NCI-H1694 (cell line): ENCODE measurements around the gene ITGB7.
"Not testable (repeated sequence)": the region's sequence is repeated elsewhere in the genome, so short reads cannot be mapped to it uniquely, and the experiment has no call there.

Experiments
- DNase-seq: peaks from one replicate; lab custom pipeline; 2025; lab: John Stamatoyannopoulos, UW

Gene ITGB7

GRCh38 chr12:53178803-53179202, 28.2 kb downstream of the ITGB7 start:
- DNase-seq: not testable (repeated sequence)

- DNase-seq: not testable (repeated sequence)
Observed at GRCh38 chr12:53177447-53177846, 29.6 kb downstream of the ITGB7 start.

- no peak for DNase-seq
Observed at GRCh38 chr12:53176750-53177149, 30.3 kb downstream of the ITGB7 start.

GRCh38 chr12:53174881-53175491, 32.1 kb downstream of the ITGB7 start:
- no peak for DNase-seq

- no peak for DNase-seq
Observed at GRCh38 chr12:53173085-53173715, 33.9 kb downstream of the ITGB7 start.

- no peak for DNase-seq
Observed at GRCh38 chr12:53172352-53172751, 34.7 kb downstream of the ITGB7 start.

GRCh38 chr12:53171725-53172329, 35.2 kb downstream of the ITGB7 start:
- DNase-seq: no peak

- no peak for DNase-seq
Observed at GRCh38 chr12:53170876-53171724, 36.0 kb downstream of the ITGB7 start.

GRCh38 chr12:53170215-53170614, 36.8 kb downstream of the ITGB7 start:
- no peak for DNase-seq

- no peak for DNase-seq
Observed at GRCh38 chr12:53169644-53170043, 37.4 kb downstream of the ITGB7 start.

- DNase-seq: no peak
Observed at GRCh38 chr12:53166837-53167236, 40.2 kb downstream of the ITGB7 start.

- not testable (repeated sequence) for DNase-seq
Observed at GRCh38 chr12:53163008-53163407, 44.0 kb downstream of the ITGB7 start.

- no peak for DNase-seq
Observed at GRCh38 chr12:53161119-53161911, 45.7 kb downstream of the ITGB7 start.

GRCh38 chr12:53160673-53161072, 46.4 kb downstream of the ITGB7 start:
- DNase-seq: no peak

- no peak for DNase-seq
Observed at GRCh38 chr12:53160000-53160399, 47.1 kb downstream of the ITGB7 start.

GRCh38 chr12:53159195-53159839, 47.7 kb downstream of the ITGB7 start:
- peak; percentile 73 for DNase-seq

- DNase-seq: no peak
Observed at GRCh38 chr12:53152390-53152789, 54.7 kb downstream of the ITGB7 start.

GRCh38 chr12:53151039-53151438, 56.0 kb downstream of the ITGB7 start:
- DNase-seq: no peak

- DNase-seq: no peak
Observed at GRCh38 chr12:53147653-53148052, 59.4 kb downstream of the ITGB7 start.

GRCh38 chr12:53147181-53147580, 59.9 kb downstream of the ITGB7 start:
- no peak for DNase-seq
